SK-N-SH treated with all-trans-retinoic acid at 6 μM for 48 hours (cell line): Measurements from ENCODE around the gene GNG14.

Experiments used
- ESRRG ChIP-seq: fragments of 250-450 bp; sonication (Bioruptor Pico); IDR thresholded peaks from 2 replicates; pipeline ENCODE4 v1.6.1; 2021; ENCODE audit warnings: mild to moderate bottlenecking
- OSR1 ChIP-seq: fragments of 250-450 bp; sonication (Bioruptor Pico); IDR thresholded peaks from 2 replicates; pipeline ENCODE4 v1.8.0; 2022; ENCODE audit warnings: moderate library complexity, mild to moderate bottlenecking, inconsistent platforms
- RARB ChIP-seq: fragments of 250-450 bp; sonication (Bioruptor Pico); IDR thresholded peaks from 2 replicates; pipeline ENCODE4 v1.8.0; 2021; ENCODE audit warnings: mild to moderate bottlenecking, moderate library complexity
- SNAI2 ChIP-seq: fragments of 250-450 bp; sonication (Bioruptor Pico); IDR thresholded peaks from 2 replicates; pipeline ENCODE4 v1.5.0; 2020; ENCODE audit warnings: mild to moderate bottlenecking, moderate library complexity
- ZNF70 ChIP-seq: fragments of 450-650 bp; formaldehyde crosslinking; IDR thresholded peaks from 2 replicates; pipeline ENCODE4 v1.5.0; 2020; ENCODE audit warnings: mild to moderate bottlenecking, moderate library complexity
- ZNF8 ChIP-seq: fragments of 450-650 bp; formaldehyde crosslinking; IDR thresholded peaks from 2 replicates; pipeline ENCODE4 v1.5.0; 2020; ENCODE audit warnings: mild to moderate bottlenecking, moderate library complexity

DNA sequence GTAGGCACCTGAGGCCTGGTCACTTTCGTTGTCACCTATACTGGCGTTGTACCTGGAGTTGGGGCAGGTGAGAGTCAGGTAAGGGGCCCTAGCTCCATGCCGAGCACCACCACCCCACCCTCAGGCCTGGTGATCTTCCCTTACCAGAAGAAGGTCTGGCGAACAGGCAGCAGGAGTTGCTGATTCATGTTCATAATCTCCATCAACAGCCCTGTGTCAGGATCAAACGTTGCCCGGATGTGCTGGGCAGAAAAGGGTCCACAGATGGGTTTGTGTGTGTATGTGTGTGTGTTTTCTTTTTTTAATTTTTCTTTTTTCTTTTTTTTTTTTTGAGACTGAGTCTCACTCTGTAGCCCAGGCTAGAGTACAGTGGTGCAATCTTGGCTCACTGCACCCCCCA is 35.6 kb upstream of the GNG14 start:
- no peak for TF ChIP-seq ZNF70 (CRISPR knock-in tag)
- TF ChIP-seq RARB, result no peak
- no peak for TF ChIP-seq OSR1 (CRISPR knock-in tag)
- no peak for TF ChIP-seq ZNF8
- TF ChIP-seq ESRRG, result no peak
- TF ChIP-seq SNAI2 (CRISPR knock-in tag), result no peak
